Smooth muscle cell (in vitro differentiated cells): Measurements from ENCODE around the gene IPO5. TPM values are rescaled to one million over a fixed set of nuclear protein-coding genes. Genes with fewer than 3 reads are reported as not detected.

Source experiments
- DNase-seq: peaks from one replicate; lab custom pipeline; 2025; ENCODE audit not compliant: unreplicated experiment; lab: John Stamatoyannopoulos, UW
- H2AFZ ChIP-seq: fragments of 200-600 bp; sonication (generic); 2 replicates; pipeline ENCODE4 v1.6.0; 2016; ENCODE audit warnings: antibody characterized with exemption, low read depth, mild to moderate bottlenecking
- H3F3A ChIP-seq: fragments of 200-600 bp; sonication (generic); 2 replicates; pipeline ENCODE4 v1.6.0; 2017; ENCODE audit warnings: antibody characterized with exemption, low read depth
- H3K27ac ChIP-seq: fragments of 200-600 bp; sonication (generic); 2 replicates; pipeline ENCODE4 v1.5.1; 2016; ENCODE audit warnings: low read depth, mild to moderate bottlenecking
- H3K27me3 ChIP-seq: fragments of 200-600 bp; sonication (generic); 2 replicates; pipeline ENCODE4 v1.6.1; 2016; ENCODE audit warnings: low read depth, mild to moderate bottlenecking
- H3K36me3 ChIP-seq: fragments of 200-600 bp; sonication (generic); 2 replicates; pipeline ENCODE4 v1.5.1; 2016; ENCODE audit warnings: low read depth
- H3K4me1 ChIP-seq: fragments of 200-600 bp; sonication (generic); 2 replicates; pipeline ENCODE4 v1.5.1; 2016; ENCODE audit warnings: low read depth
- H3K4me2 ChIP-seq: fragments of 200-600 bp; sonication (generic); 2 replicates; pipeline ENCODE4 v1.6.0; 2016; ENCODE audit warnings: mild to moderate bottlenecking
- H3K4me3 ChIP-seq: fragments of 200-600 bp; sonication (generic); 2 replicates; pipeline ENCODE4 v1.5.1; 2016; ENCODE audit warnings: mild to moderate bottlenecking
- H3K79me2 ChIP-seq: fragments of 200-600 bp; sonication (generic); 2 replicates; pipeline ENCODE4 v1.6.0; 2016; ENCODE audit warnings: low read depth, mild to moderate bottlenecking
- H3K9ac ChIP-seq: fragments of 200-600 bp; sonication (generic); 2 replicates; pipeline ENCODE4 v1.6.0; 2016; ENCODE audit warnings: low read depth
- H3K9me3 ChIP-seq: fragments of 200-600 bp; sonication (generic); replicated peaks from 2 replicates; pipeline ENCODE4 v1.5.1; 2016; ENCODE audit warnings: low read depth
- H4K20me1 ChIP-seq: fragments of 200-600 bp; sonication (generic); 2 replicates; pipeline ENCODE4 v1.6.0; 2016; ENCODE audit warnings: low read depth
- WGBS: methylation state at CpG from one replicate; pipeline ENCODE4 v1.1.7; 2016; ENCODE audit warnings: low lambda C conversion rate; 5-methylcytosine and 5-hydroxymethylcytosine counted together
- polyA plus RNA-seq: library from polyadenylated mRNA; unstranded; fragments of >200 nt; fragmentation: Nextera tagmentation; extraction: Ambion mirVana; gene quantifications from 2 replicates; pipeline ENCODE4 v1.2.1, GENCODE V29; 2016
- total RNA-seq: library from RNA; depleted of rRNA; stranded (reverse); fragments of >200 nt; gene quantifications from 2 replicates; pipeline ENCODE4 v1.2.3, GENCODE V29; 2014
- TF ChIP-seq, protein P1 (sequence below): fragments of 200-600 bp; sonication (generic); IDR thresholded peaks from 2 replicates; pipeline ENCODE4 v1.5.1; 2017; ENCODE audit warnings: borderline replicate concordance, mild to moderate bottlenecking, antibody characterized with exemption; ENCODE audit not compliant: insufficient read depth, poor library complexity, severe bottlenecking

IPO5 gene
- total and polyA plus RNA-seq, 2 experiments from 2014 or later = 42.9 to 78.6 TPM

DNA sequence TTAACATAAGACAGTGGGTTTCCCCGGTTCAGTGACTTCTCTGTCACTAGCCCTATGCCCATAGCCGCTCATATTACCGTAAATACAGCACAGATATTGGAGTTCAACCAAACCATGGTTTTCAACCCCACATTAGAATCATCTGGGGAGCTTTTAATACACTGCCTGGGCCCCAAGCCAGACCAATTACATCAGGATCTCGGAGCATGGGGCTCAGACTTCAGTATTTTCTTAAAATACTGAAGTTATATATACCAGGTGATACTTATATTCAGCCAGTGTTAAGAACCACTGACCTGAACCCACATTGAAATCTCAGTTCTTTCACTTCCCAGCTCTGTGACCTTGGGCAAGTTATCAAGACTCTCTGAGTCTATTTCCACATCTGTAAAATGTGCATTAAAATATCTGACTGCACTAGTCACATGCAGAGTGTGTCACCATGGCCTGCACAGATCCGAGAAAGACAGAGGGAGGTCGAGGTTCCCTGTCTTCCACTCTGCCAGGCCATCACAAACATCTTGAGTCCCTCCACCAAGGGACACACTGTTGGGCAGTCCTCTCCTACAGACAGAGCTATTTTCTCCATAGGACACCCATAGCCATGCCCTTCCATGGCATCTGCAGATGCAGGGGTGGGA, 32.2 kb upstream of the IPO5 start:
- TF ChIP-seq, protein P1, sequence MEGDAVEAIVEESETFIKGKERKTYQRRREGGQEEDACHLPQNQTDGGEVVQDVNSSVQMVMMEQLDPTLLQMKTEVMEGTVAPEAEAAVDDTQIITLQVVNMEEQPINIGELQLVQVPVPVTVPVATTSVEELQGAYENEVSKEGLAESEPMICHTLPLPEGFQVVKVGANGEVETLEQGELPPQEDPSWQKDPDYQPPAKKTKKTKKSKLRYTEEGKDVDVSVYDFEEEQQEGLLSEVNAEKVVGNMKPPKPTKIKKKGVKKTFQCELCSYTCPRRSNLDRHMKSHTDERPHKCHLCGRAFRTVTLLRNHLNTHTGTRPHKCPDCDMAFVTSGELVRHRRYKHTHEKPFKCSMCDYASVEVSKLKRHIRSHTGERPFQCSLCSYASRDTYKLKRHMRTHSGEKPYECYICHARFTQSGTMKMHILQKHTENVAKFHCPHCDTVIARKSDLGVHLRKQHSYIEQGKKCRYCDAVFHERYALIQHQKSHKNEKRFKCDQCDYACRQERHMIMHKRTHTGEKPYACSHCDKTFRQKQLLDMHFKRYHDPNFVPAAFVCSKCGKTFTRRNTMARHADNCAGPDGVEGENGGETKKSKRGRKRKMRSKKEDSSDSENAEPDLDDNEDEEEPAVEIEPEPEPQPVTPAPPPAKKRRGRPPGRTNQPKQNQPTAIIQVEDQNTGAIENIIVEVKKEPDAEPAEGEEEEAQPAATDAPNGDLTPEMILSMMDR = no peak
- H3K4me3 ChIP-seq = no peak overlapping the region
- DNase-seq = no peak
- H3K27me3 ChIP-seq = no peaks in the 10 kb centered on the region
- H3F3A ChIP-seq = no peaks in the 10 kb centered on the region
- H3K4me1 ChIP-seq = no peaks in the 10 kb centered on the region
- no peak overlapping the region for H2AFZ ChIP-seq
- H3K79me2 ChIP-seq = no peaks in the 10 kb centered on the region
- no peaks in the 10 kb centered on the region for H3K36me3 ChIP-seq
- 94% methylated on average over 6 of the region's 6 CpGs for WGBS
- H3K9me3 ChIP-seq = no peaks in the 10 kb centered on the region
- no peak overlapping the region for H3K27ac ChIP-seq
- no peak overlapping the region for H3K4me2 ChIP-seq
- H3K9ac ChIP-seq = no peak overlapping the region
- no peaks in the 10 kb centered on the region for H4K20me1 ChIP-seq

DNA sequence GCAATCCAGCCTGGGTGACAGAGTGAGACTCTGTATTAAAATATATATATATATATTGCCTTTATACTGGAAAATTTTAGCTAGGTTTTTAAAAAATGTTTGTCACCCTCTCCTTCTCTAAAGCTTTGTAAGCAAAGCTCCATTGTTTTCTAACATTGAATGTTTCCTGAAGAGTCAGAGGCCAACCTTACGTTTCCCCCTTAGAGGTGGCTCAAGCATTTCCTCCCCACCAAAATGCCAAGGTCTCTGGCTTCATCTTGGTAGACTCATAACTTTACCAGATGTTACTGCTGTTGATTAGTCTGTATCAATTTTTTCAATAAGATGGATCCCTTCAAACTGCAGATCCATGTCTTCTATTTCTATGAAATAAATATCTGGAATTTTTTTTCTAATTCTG, 25.2 kb upstream of the IPO5 start:
- Histone ChIP-seq H3F3A (no peaks in the 10 kb centered on the region), H3K9ac (no peak overlapping the region), H4K20me1 (no peaks in the 10 kb centered on the region), H3K4me2 (no peak overlapping the region), H3K4me1 (peaks cover 4% of the 10 kb centered on the region), H3K4me3 (no peak overlapping the region), H3K9me3 (no peaks in the 10 kb centered on the region), H2AFZ (no peak overlapping the region), H3K36me3 (no peaks in the 10 kb centered on the region), H3K27me3 (no peaks in the 10 kb centered on the region), H3K79me2 (no peaks in the 10 kb centered on the region), H3K27ac (no peak overlapping the region)
- 82% methylated on average over 1 of the region's 1 CpG for WGBS
- no peak for DNase-seq
- TF ChIP-seq, protein P1 = no peak

DNA sequence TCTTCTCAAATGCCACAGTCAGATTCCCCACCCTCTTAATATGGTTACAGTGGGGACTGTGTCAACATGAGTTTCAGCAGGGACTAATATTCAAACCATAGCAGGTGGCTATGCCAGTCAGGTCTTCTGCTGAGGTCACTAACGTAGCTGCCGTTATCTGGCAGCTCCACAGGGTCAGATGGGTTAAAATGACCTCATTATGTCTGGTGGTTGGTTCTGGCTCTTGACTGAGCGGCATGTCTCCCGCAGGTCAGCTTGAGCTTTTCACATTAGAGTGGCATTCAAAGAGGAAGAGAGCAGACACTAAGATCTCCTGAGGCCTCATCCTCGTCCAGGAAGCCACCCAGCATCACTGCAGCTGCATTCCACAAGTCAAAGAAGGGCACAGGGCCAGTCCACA, 21.4 kb upstream of the IPO5 start:
- no peaks in the 10 kb centered on the region for H3F3A ChIP-seq
- TF ChIP-seq, protein P1 = no peak
- H3K27me3 ChIP-seq = no peaks in the 10 kb centered on the region
- 81% methylated on average over 5 of the region's 5 CpGs for WGBS
- H3K4me2 ChIP-seq = no peak overlapping the region
- no peaks in the 10 kb centered on the region for H3K9me3 ChIP-seq
- no peak overlapping the region for H3K4me3 ChIP-seq
- no peaks in the 10 kb centered on the region for H4K20me1 ChIP-seq
- H3K9ac ChIP-seq = no peak overlapping the region
- no peaks in the 10 kb centered on the region for H3K36me3 ChIP-seq
- no peak overlapping the region for H3K27ac ChIP-seq
- DNase-seq = no peak
- peaks cover 4% of the 10 kb centered on the region for H3K4me1 ChIP-seq
- no peaks in the 10 kb centered on the region for H3K79me2 ChIP-seq
- H2AFZ ChIP-seq = no peak overlapping the region

DNA sequence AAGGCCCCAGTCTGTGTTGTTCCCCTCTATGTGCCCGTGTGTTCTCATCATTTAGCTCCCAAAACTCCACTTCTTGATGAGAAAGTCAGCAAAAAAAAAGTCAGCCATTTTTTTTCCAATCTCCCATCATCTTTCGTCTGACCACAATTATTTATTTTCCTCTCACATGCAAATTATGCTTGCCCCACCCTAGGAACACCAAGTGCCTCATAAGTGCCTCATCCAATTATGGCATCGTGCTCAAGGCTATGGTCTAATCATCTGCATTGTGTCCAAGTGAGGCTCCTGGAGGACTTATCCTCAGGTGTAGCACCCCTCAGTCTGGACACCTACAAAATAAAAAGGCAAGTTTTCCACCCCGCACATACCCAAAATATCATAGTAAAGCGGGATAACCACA, 20.8 kb upstream of the IPO5 start:
- Histone ChIP-seq H3F3A (no peaks in the 10 kb centered on the region), H3K27ac (no peak overlapping the region), H3K27me3 (no peaks in the 10 kb centered on the region), H3K9ac (no peak overlapping the region), H3K4me3 (no peak overlapping the region), H3K79me2 (no peaks in the 10 kb centered on the region), H3K36me3 (no peaks in the 10 kb centered on the region), H2AFZ (no peak overlapping the region), H3K4me1 (peaks cover 4% of the 10 kb centered on the region), H3K9me3 (no peaks in the 10 kb centered on the region), H4K20me1 (no peaks in the 10 kb centered on the region), H3K4me2 (no peak overlapping the region)
- DNase-seq = no peak
- TF ChIP-seq, protein P1 = no peak
- 85% methylated on average over 5 of the region's 5 CpGs for WGBS
